Activated CD4-positive, alpha-beta T cell treated with anti-CD3 and anti-CD28 coated beads for 1 hour (primary cell): ENCODE data around the gene CDT1.
"Not testable (repeated sequence)": the region's sequence is repeated elsewhere in the genome, so short reads cannot be mapped to it uniquely, and the experiment has no call there.

Source experiments
- DNase-seq: peaks from one replicate; pipeline ENCODE4 v3.0.0-alpha.2; 2020

The CDT1 gene

DNA sequence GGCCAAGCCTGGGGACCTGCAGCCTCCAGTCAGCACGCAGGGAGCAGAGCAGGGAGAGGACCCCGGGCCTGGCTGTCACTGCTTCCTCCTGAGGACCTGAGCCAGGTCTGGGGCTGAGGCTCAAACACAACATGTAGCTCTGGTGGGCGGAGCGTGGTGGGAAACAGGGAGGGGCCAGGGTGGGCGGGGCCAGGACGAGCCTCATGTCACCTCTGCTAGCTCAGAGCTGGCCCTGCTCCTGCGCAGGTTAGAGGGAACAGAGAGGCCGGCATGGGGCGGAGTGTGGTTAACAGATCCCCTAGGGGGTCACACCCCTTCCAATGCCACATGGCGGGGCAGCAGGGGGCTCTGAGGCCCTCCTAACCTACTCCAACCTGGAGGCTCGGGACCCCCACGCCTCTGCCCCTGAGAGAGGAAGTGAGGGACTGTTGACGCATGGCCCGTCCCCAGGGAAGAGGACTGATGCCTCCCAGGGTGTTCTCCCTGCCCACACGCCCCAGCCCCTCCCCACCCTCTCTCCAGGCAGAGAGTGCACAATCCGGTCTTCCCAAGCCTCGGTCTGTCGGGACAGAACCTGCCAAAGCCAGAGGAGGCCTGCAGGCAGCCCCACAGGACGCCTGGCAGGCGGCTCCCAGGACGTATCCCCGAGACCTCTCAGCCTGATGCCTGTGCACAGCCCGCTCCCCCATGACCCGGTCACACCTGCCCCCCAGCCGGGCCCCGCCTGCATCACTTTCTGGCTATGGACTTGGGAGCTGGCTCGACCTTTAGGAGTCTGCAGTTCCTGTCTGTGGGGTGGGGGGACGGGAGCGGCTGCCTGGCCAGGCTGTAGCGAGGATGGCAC lies 33.8 kb upstream of the CDT1 start:
- no peak for DNase-seq

DNA sequence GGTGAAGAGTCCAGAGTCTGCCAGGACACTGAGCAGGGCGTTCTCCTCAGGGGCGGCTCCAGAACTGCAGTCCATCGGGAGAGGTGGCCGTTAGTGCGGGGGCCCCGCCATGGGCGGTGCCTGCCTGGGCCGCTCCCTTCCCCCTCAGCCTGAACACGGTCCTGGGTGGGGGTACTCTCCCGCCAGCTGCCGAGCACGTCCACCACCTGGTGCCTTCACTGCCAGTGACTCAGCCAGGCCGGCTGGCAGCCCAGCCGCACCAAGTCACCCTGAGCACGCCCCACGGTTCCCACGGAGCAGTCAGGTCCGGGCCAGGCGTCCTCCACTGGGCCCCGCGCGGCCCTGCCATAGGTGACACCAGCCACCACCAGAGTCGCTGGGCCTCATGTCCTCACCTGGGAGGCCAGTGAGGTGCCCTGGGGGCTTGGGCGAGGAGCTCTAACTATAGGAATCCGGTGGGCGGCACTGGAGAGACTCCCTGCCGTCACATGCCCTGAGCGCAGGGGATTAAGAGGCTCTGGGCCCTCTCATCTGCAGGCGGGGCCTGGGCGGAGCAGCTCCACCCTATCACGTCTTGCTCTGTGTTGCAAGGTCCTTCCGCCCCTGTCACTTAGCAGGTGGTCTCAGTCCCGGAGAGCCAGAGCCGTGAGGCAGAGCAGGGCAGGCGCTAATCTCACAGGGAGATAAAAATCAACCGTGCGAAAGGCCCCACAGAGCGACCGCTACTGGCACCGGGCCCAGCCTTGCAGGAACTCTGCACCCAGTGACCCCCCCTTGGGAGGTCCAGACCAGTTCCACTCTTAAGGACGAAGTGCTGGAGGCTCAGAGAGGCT lies 32.9 kb upstream of the CDT1 start:
- DNase-seq: no peak

DNA sequence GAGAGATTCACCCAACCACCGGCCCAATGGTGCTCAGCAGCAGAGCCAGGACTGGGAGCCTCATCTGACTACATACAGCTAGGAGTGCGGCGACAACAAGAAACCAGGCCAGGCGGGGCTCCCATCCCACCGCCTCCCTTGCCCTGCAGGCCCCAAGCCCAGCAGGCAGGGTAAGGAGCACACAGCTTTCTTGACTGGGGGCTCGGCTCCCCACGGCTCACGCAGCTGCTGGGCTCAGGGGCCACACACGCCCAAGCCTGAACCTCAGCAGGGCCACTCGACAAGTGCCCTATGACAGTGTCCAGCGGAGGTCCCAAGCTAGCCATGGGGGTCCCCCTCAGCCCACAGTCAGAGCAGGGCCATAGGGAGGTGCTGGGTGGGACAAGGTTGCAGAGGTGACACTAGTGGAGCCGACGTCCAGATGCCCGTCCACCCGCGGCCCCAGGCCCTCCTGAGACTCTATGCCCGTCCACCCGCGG lies 32.3 kb upstream of the CDT1 start:
- DNase-seq: no peak

DNA sequence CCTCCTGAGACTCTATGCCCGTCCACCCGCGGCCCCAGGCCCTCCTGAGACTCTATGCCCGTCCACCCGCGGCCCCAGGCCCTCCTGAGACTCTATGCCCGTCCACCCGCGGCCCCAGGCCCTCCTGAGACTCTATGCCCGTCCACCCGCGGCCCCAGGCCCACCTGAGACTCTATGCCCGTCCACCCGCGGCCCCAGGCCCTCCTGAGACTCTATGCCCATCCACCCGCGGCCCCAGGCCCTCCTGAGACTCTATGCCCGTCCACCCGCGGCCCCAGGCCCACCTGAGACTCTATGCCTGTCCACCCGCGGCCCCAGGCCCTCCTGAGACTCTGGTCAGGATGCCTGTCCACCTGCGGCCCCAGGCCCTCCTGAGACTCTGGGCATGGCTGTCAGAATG lies 31.8 kb upstream of the CDT1 start:
- DNase-seq: not testable (repeated sequence)

DNA sequence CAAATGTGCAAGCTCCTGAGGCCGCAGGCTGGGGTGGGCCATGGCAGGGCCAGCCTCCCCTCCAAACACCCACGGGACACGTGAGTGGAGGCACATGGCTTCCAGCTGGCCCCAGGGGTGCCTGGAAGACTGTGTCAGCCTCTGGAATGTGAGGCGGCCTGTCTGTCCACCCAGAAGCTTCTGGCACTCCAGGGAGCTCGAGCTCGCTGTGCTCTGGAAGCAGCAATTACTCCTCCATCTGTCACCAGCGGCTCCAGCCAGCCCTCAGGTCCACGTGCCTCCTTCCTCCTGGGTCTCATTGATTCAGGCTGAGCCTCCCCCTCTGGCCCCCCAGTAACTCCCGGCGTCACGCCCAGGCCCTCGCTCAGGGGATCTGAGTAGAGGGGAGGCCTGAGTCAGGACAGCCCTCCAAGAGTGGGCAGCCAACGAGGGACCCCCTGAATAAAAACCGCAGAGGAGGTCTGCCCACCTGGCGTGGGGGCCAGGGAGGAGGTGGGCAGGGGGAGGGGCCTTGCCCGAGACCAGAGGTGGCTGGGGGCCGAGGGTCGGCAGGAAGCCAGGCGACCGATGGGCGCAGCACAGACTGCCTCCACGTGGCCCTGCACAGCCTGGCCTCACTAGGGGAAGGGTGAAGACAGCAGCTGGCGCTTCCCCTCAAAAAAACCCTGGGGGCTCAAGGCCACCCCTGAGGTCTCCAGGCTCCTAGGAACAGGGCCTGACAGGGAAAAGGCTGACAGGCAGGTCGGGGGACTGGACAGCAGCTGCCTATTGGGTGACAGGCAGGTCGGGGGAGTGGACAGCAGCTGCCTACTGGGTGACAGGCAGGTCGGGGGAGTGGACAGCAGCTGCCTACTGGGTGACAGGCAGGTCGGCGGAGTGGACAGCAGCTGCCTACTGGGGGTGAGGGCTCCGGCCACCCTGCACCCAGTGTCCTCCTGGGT lies 30.4 kb upstream of the CDT1 start:
- DNase-seq: no peak

DNA sequence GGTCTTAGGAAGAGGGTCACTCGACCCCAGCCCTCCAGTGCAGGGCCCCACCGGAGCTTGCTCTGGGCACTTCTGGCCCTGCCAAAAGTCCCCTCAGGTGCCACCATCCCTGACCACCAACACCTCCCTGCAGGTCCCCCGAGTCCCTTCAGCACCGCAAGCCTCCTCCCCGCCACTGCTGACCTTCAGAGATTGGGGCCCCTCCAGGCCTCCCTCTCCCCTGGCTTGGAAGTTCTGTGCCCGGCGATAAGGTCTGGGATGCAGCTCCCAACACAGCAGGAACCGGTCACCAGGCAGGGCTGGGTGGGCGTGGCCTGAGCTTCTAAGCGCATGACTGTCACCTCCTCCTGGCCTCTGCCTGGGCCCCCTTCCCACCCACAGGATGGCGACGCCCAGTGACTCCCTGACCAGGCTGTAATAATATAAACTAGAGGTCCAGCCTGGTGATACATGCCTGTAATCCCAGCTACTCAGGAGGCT lies 29.7 kb upstream of the CDT1 start:
- DNase-seq: no peak

DNA sequence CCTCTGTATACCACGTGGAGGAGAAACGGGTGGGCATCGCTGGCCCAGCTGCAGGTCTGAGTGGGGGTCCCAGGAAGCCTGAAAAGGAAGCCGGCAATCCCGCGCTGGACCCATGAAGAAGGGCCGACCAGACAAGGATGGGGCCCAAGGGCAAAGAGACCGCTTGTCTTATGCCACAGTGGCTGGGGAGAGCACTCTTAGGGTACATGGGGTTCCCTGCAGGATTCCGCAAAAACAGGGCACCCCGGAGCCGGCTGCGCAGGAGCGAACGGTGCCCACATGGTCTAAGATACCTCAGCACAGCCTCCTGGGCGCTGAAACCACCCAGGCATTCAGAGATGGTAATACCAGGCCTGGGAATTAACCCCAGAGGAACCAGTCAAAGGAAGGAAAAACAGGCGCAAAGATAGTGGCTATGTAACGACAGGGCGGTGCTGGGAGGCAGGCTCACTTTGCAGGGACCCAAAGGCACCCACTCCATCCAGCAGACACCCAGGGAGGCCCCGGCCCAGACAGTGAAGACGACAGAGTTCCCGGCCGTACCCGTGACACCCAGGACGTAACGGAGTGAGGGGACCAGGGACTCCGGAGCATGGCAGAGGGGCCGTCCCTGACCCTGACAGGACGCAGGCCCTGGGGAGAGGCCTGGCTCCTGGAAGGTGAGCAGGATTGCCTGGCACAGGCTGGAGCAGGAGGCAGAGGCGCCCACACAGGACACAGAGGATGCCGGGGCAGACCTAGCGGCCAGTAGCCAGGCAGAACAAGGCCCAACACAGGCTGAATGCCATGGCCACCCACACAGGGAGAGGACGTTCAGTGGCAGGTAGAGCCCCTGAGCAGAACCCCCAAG lies 28.8 kb upstream of the CDT1 start:
- no peak for DNase-seq

DNA sequence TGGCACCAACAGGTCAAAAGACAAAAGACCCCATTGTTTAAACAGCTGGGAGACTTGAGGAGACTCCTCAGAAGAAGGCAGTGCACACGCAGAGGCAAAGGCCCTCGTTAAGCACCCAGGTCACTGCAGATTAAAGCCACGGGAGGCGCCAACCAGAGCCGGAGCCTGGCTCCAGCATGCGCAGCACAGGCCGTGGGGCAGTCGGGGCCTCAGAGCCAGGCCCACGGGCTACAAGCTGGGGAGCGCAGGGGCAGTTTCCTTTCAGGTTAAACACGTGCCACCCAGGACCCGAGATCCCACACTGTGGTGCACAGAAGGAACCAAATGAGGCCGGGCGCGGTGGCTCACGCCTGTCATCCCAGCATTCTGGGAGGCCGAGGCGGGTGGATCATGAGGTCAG lies 27.8 kb upstream of the CDT1 start:
- no peak for DNase-seq

DNA sequence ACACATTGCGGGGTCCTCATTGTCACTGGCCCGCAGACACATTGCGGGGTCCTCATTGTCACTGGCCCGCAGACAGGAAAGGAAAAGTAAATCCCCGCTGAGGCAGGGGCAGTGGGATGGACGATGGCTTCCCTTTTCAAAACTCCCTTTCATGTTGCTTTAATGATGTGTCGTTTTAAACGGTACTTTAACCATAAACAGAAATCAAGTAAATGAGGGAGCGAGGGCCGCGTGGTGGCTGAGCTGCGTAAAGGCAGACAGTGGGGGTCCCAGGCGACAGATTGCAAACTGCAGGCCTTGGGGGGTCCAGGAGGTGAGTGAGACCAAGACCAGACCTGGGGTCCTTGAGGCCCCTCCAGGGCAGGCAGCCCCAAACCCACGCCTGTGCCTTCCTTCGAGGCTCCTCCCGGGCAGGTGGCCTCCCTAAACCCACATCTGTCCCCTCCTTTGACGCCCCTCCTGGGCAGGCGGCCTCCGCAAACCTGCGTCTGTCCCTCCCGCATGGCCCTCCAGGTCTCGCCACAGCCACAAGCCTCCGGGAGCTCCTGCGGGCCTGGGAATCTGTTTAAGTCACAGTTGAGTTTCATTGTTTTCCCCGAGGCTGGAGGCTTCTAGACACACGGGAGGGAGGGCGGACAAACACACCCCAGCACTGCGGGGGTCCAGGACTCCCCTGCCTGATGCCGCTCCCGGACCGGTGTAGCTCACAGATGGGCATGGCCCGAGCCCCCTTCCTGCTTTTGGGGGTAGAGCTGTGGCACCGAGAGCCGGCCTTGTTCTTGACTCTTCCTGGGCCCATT lies 25.9 kb upstream of the CDT1 start:
- no peak for DNase-seq

DNA sequence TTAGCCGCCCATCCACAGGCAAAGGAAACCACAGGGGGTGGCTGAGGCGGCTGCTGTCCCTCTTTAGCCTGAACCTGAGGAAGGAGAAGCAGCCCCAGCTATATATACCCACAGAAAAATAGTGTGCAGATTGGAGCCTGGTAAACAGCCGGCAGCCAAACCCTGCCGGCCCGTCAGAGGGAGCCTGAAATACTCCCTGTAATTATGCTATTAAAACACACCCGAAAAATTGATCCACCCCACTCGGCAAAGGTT lies 25.4 kb upstream of the CDT1 start:
- no peak for DNase-seq

DNA sequence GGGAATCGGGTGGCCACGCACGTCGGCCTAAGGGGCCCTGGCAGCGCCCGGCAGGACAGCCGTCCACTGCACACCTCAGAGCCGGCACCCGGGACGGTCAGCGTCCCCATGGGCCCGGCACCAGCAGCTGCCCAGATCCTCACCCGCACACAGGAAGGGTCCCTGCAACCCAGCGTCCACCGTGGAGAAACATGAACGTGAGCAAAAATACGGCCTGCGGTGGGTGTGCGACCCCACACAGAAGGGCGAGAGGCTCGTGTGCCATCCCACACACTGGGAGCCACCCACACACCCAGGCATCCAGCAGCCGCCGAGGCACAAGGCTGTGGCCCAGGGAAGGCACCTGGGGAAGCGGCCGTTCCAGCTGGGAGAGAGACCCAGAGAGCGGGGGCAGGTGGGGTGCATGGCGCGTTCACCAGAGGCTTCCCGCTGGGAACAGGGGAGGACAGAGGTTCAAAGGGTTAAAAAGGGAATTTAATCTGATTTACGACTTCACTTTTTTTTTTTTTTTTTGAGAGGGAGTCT lies 25.0 kb upstream of the CDT1 start:
- DNase-seq: no peak

DNA sequence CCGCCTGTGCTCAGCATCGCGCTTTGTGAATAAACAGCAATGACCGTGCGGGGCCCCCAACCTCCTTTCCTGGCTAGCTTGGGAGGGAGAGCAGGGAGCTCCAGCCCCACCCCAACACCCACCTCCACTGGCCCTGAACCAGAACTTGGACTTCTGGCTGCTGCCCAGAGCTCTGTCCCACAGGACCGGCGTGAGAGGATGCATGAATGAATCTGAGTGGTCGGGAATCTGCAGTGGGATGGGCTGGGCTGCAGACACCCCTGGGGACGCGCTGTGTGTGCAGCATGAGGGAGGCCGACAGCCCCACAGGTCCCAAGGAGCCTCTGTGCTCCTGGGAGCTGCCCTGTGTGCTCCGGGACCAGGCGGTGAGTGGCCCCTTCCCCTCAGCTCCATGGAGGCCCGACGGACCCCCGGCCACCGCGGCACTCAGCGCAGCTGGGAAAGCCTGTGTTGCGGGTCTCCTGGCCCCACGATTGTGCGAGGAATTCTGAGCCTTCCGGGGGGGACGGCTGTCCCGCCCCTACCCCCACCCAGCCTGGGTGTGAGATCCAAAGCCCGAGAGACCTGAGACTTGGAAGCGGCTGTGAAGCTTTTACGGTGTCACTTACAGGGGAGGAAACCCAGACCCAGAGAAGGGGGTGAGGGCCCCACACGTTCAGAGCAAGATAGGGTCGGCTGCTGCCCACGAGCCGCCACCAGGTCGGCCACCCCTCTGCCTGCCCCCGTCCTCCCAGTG lies 24.0 kb upstream of the CDT1 start:
- no peak for DNase-seq

DNA sequence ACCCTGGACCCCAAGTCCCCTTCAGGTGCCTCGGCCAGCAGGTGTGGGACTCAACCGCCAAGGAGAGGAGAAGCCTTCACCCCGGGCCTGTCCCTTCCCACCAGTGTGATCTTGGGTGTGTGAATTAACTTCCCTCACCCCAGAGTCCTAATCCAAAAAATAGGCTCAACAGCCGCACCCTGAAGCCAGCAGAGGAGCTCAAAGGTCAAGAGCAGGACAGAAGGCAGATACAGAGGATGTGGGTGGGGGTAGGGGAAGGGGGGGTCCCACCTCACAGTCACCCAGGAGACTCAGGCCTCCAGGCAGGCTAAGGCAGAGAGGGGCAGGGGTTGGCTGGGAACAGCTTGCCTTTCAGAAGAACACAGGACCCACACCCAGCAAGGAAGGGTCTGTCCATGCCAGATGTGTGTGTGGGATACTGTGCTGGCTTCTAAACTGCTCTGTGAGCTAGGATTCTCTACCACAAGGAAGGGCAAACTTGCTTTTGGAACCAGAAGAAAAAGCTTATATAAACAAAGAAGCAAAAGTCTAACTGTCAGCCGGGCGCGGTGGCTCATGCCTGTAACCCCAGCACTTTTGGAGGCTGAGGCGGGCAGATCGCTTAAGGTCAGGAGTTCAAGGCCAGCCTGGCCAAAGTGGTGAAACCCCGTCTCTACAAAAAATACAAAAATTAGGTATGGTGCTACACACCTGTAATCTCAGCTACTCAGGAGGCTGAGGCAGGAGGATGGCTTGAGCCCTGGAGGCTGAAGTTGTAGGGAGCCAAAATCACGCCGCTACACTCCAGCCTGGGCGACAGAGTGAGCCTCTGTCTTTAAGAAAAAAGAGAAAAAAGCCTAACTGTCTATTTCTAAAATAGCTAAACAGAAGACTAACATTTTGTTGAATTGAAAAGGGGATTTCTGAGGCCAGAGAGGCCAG lies 23.2 kb upstream of the CDT1 start:
- DNase-seq: no peak

DNA sequence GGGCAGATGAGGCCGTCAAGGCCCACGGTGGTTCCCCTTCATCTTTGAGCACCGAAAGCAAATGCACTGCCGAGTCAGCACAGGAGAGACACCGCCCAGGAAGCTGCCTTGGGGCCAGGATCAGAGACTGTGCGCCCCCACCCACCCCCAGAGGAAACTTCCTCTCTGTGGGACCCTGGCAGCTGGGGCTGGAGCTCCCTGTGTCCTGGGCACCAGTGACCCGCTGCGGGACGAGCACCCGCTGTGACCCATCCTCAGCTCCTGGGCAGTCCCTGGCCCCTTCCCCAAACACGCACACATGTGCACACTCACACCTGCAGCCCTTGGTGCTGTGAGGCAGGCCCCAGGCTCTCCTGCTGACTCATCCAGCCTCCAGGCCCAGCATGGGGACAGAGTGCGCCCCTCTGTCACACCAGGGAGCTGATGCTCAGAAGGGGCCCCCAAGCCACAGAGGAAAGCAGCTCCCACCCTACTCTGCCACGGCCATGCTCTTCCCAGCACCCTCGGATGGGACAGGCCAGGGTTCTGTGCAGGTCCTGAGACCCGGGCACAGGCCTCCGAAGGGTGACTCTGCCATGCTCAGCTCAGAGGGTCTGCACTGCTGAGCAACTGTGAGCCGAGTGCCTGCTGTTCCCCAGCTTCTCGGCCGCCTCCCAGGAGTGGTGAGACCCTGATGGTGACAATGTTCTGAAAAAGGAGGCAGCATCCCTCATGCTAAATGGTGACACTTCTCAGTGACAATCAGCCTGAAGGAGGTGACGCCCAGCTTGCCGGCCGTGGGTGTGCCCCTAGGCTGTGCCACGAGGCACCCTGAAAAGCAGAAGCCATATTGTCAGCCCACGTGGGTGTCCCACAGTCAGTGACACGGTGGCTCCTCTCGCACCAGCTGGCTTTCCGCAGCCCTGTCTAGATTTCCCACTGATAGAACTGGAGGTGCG lies 22.2 kb upstream of the CDT1 start:
- DNase-seq: peak; percentile 49

DNA sequence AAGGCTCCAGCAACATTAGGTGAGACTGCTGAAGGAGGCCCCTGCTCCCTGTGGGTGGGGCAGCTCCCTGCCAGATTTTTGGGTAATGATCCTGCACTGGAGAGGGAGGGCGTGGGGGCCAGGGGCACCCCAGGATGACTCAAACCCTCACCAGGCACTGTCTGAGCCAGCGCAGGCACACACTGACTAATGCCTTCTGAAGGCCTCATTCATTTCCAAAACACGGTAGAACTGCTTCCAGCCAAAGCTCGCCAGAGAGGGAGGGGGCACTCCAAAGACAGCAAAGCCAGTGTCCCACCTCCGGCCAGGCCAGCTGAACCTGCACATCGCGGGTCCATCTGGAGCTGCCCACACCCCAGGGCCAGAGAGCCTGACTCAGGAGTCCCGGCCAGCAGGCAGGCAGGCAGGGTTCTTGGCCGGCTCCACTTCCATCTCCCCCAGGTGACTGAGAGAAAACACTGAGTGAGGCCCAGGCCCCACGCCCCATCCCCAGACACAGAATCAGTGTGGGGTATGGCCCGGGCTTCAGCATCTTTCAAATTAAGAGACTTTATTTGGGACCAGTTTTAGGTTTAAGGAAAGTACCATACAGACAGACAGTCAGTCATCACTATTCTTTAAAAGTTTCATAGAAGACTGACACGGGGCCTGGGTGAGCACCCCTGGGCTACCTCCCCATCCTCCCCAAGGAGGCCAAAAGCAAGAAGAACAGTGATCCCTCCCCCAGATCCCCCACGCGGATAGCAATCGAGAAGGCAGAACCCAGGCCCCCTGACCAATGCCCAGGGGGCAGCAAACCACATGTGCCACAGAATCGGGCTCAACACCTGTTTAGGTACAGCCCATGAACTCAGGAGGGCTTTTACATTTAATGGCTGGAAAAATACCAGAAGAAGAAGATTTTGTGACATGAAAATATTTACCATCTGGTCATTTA lies 20.9 kb upstream of the CDT1 start:
- peak; percentile 53 for DNase-seq

DNA sequence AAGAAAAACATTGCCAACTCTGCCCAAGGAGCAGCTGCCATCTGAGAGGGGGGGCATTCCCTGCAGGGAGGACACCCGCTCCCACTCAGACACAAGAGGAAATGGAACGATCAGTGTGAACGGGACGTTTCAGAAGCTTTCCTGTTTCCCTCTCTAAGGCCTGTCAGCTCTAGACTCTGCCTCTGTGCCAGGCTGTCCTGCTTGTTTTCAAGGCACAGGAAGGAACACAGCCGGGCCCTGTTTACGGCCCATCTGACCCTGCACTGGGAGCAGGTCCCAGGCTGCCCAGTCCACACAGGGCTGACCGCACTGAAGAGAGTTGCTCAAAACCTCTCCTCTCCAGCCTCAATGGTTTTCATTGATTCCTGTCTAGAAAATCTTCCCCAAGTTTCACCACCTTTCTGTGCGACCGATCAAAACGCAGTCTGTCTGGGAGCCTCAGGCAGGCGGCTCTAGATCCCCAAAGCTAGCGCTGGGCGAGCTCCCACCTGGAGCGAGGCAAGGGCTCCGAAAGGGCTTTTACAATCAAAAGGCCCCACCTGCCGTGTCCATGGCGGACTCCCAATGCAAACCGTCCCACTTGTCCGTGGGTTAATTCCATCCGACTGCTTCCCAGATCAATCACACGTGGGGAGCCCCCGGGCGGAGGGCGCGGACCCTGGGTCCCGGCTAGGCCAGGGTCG lies 20.1 kb upstream of the CDT1 start:
- DNase-seq: no peak
